Neural progenitor cell (in vitro differentiated cells): ENCODE results near the gene B3GAT1.

Source experiments
- CTCF ChIP-seq: fragments of 200-600 bp; sonication (generic); IDR thresholded peaks from 2 replicates; pipeline ENCODE4 v1.5.1; 2017; ENCODE audit warnings: antibody characterized with exemption, mild to moderate bottlenecking
- EZH2 ChIP-seq: fragments of 200-600 bp; sonication (generic); IDR thresholded peaks from 2 replicates; pipeline ENCODE4 v1.6.1; 2017; ENCODE audit warnings: antibody characterized with exemption, mild to moderate bottlenecking, moderate library complexity

GRCh38 chr11:134460062-134460561 lies 48.1 kb upstream of the B3GAT1 start:
- TF ChIP-seq EZH2 (no peak), CTCF (no peak)
